ENCODE results near the gene HAPSTR1. TPM values are rescaled to one million over a fixed set of nuclear protein-coding genes. Genes with fewer than 3 reads are reported as not detected.

Gene HAPSTR1
- polyA plus RNA-seq, 2 of the 4 experiments (the other 2 are of a cell fraction): 22.4 to 36.9 TPM

DNA sequence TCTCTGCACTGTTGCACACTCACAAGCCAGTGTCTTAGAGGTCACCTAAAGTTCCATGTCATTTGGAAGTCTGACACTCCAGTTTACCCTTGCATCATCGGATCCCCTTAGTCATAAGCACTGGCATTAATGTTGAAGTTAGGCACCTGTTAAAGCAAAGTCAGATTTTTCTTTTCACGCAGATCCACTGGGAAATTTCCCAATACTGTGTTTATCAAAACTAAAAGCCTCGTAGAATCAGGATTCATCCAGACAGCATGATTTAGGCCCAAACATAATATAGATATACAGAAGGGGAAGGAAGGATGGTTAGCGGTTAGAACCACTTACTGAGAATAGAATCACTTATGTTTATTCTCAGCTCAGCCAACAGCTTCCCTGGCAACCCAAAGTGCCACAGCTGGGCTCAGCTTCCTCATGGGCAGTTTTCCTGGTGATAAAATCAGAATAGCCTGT lies 30.1 kb upstream of the HAPSTR1 start:
- Histone ChIP-seq H3K4me2 (peak overlapping the region; percentile 8; the same call in 1 of the 3 replicates), H3K4me1 (peaks cover 19% of the 10 kb centered on the region), H3K4me3 (no peak overlapping the region), H3K27ac (peak overlapping the region; percentile 6 to 71; a peak in 3 of 6 replicates), H3K9me3 (no peaks in the 10 kb centered on the region)
- WGBS (ENCODE audit: missing lambda C conversion rate): 57% methylated on average over 4 of the region's 4 CpGs
- POLR2A ChIA-PET: interaction anchor here (1.4 kb wide), 1 partner anchor 30 kb away, joined by 12 read pairs; the partner anchor contains the start of gene HAPSTR1
- no peak for FAIRE-seq
- CTCF ChIA-PET: no interaction called here
- ATAC-seq: peak; percentile 48 to 74; a peak in 5 of 6 replicates
- 0 out of 4 replicates have a peak, but pooled peaks of 1 of the 2 experiments have one; percentile 12 for TF ChIP-seq CEBPB (IDR thresholded peaks at IDR 0.05)
- no peak for TF ChIP-seq FOXS1 (CRISPR knock-in tag; IDR thresholded peaks at IDR 0.05)
- TF ChIP-seq FOSB (CRISPR knock-in tag; IDR thresholded peaks at IDR 0.05): no peak
- TF ChIP-seq, protein P1, sequence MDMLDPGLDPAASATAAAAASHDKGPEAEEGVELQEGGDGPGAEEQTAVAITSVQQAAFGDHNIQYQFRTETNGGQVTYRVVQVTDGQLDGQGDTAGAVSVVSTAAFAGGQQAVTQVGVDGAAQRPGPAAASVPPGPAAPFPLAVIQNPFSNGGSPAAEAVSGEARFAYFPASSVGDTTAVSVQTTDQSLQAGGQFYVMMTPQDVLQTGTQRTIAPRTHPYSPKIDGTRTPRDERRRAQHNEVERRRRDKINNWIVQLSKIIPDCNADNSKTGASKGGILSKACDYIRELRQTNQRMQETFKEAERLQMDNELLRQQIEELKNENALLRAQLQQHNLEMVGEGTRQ (IDR thresholded peaks at IDR 0.05): no peak
- no peak for TF ChIP-seq NPAS2 (CRISPR knock-in tag; IDR thresholded peaks at IDR 0.05; ENCODE audit: borderline replicate concordance)
- no peak for TF ChIP-seq POLR2AphosphoS2 (conservative IDR thresholded peaks at IDR 0.05; ENCODE audit: low read length)
- DNase-seq (ENCODE audit: low read depth in 1 of 2, low spot score in 1 of 2): no peak

DNA sequence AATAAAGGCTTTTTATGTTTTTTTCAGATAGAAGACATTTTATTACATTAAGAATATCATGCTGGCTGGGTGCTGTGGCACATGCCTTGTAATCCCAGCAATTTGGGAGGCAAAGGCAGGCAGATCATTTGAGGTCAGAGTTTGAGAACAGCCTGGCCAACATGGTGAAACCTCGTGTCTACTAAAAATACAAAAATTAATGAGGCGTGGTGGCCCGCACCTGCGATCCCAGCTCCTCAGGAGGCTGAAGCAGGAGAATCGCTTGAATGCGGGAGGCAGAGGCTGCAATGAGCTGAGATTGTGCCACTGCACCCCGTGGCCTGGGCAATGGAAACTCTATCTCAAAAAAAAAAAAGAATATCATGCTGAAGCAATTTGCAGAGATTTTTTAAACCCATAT lies 29.1 kb upstream of the HAPSTR1 start:
- TF ChIP-seq MAFK (IDR thresholded peaks at IDR 0.05; ENCODE audit: partially characterized antibody) (no peak), RCOR1 (IDR thresholded peaks at IDR 0.05; ENCODE audit: low read depth, low read length) (no peak), TP53 (CRISPR knock-in tag; IDR thresholded peaks at IDR 0.05) (no peak), SMC3 (IDR thresholded peaks at IDR 0.05) (no peak), HDAC2 (IDR thresholded peaks at IDR 0.05) (no peak)
- TF ChIP-seq, protein P2, sequence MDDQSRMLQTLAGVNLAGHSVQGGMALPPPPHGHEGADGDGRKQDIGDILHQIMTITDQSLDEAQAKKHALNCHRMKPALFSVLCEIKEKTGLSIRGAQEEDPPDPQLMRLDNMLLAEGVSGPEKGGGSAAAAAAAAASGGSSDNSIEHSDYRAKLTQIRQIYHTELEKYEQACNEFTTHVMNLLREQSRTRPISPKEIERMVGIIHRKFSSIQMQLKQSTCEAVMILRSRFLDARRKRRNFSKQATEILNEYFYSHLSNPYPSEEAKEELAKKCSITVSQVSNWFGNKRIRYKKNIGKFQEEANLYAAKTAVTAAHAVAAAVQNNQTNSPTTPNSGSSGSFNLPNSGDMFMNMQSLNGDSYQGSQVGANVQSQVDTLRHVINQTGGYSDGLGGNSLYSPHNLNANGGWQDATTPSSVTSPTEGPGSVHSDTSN (IDR thresholded peaks at IDR 0.05): no peak
- H3K9me3 ChIP-seq: no peaks in the 10 kb centered on the region
- no peak for DNase-seq (ENCODE audit: low read depth in 1 of 2, low spot score in 1 of 2)
- ATAC-seq: no peak
- POLR2A ChIA-PET: interaction anchor here (1.4 kb wide), 1 partner anchor 29 kb away, joined by 12 read pairs; the partner anchor contains the start of gene HAPSTR1
- CTCF ChIA-PET: no interaction called here
- no peak overlapping the region for H3K4me2 ChIP-seq
- 89% methylated on average over 7 of the region's 7 CpGs for WGBS (ENCODE audit: missing lambda C conversion rate)
- peak overlapping the region in 1 of 2 experiments; percentile 71; a peak in 3 of 6 replicates for H3K27ac ChIP-seq
- H3K4me1 ChIP-seq: peaks cover 19% of the 10 kb centered on the region
- H3K4me3 ChIP-seq: no peak overlapping the region
- no peak for FAIRE-seq

DNA sequence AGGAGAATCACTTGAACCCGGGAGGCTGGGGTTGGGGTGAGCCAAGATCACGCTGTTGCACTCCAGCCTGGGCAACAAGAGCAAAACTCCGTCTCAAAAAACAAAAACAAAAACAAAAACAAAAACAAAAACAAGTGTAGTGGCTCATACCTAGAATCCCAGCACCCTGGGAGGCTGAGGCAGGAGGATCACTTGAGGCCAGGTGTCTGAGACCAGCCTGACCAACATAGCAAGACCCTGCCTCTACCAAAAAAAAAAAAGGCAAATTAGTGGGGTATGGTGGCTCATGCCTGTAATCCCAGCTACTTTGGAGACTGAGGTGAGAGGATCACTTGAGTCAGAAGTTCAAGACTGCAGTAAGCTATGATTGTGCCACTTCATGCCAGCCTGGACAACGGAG lies 26.4 kb upstream of the HAPSTR1 start:
- Histone ChIP-seq H3K9me3 (no peaks in the 10 kb centered on the region), H3K4me2 (no peak overlapping the region), H3K4me3 (no peak overlapping the region), H3K4me1 (peaks cover 27% of the 10 kb centered on the region), H3K27ac (no peak overlapping the region)
- TF ChIP-seq NR3C1 (IDR thresholded peaks at IDR 0.05): no peak
- ChIA-PET POLR2A (no interaction called here), CTCF (no interaction called here)
- 84% methylated on average over 4 of the region's 4 CpGs for WGBS (ENCODE audit: missing lambda C conversion rate)
- ATAC-seq: no peak
- DNase-seq (ENCODE audit: low read depth in 1 of 2, low spot score in 1 of 2): no peak
- no peak for FAIRE-seq

DNA sequence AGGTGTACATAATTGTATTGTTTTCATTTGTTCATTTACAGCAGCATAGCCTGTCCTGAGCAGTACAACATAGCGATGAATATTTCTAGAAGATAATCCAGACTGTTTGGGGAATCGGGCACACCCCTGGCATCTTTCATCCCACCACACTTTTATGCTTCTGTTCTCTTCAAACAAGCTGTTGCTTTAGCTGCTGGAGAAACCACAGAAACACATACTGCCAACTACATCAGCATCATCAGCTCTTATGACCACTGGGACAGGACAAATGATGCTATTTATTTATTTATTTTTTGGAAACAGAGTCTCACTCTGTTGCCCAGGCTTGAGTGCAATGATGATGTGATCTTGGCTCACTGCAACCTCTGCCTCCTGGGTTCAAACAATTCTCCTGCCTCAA lies 22.6 kb upstream of the HAPSTR1 start:
- WGBS (ENCODE audit: missing lambda C conversion rate): 94% methylated on average over 2 of the region's 2 CpGs
- TF ChIP-seq NR3C1 (IDR thresholded peaks at IDR 0.05) (no peak), RFX5 (IDR thresholded peaks at IDR 0.05) (no peak), KDM1A (IDR thresholded peaks at IDR 0.05; ENCODE audit: low read depth) (no peak), KDM5A (IDR thresholded peaks at IDR 0.05) (no peak)
- TF ChIP-seq, protein P3, sequence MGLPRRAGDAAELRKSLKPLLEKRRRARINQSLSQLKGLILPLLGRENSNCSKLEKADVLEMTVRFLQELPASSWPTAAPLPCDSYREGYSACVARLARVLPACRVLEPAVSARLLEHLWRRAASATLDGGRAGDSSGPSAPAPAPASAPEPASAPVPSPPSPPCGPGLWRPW (IDR thresholded peaks at IDR 0.05): no peak
- TF ChIP-seq, protein P2 (IDR thresholded peaks at IDR 0.05): no peak
- Histone ChIP-seq H3K4me1 (peaks cover 15% of the 10 kb centered on the region), H3K27ac (peak overlapping the region; percentile 74 to 84; a peak in 5 of 6 replicates), H3K4me3 (no peak overlapping the region), H3K9me3 (no peaks in the 10 kb centered on the region), H3K4me2 (no peak overlapping the region; the same call in 2 of the 3 replicates)
- FAIRE-seq (no peak), DNase-seq (ENCODE audit: low read depth in 1 of 2, low spot score in 1 of 2) (no peak), ATAC-seq (no peak)
- ChIA-PET POLR2A (interaction anchor here (3.2 kb wide), 1 partner anchor 22 kb away, joined by 18 read pairs; the partner anchor contains the start of gene HAPSTR1), CTCF (interaction anchor here (1.0 to 1.2 kb wide), 2 partner anchors 24 to 188 kb away, joined by 3 read pairs; no protein-coding TSS in a partner anchor)

All from A549 (cell line).